GM13977 (cell line): ENCODE results near the gene SPATA12.

Experiments
- DNase-seq: peaks from one replicate; pipeline ENCODE4 v3.0.0; 2012; ENCODE audit warnings: low spot score
- CTCF ChIP-seq: IDR thresholded peaks from 2 replicates; pipeline ENCODE4 v1.5.1; 2012; ENCODE audit warnings: mild to moderate bottlenecking, control low read depth; ENCODE audit not compliant: insufficient read depth; ENCODE audit errors: extremely low read depth, missing control alignments
- in situ Hi-C: fragments of 300-500 bp; cut with MboI; formaldehyde crosslinking; loops from one replicate; pipeline ENCODE4 v1.12.0; 2022; ENCODE audit warnings: low sequenced_read_pairs, low pct_unique_long_range_greater_than_20kb, mixed read lengths, inconsistent platforms; ENCODE audit not compliant: unreplicated experiment

SPATA12 gene

GRCh38 chr3:57019057-57019456 lies 41.4 kb upstream of the SPATA12 start:
- DNase-seq, result peak; percentile 63
- no peak for TF ChIP-seq CTCF
- in situ Hi-C loops, result loop anchor here (10.0 kb wide), 1 partner anchor 66 kb away; no protein-coding TSS in a partner anchor

GRCh38 chr3:57025237-57025636 lies 35.2 kb upstream of the SPATA12 start:
- DNase-seq, result no peak
- in situ Hi-C loops, result no loop called here
- no peak for TF ChIP-seq CTCF

GRCh38 chr3:57026944-57027343 lies 33.5 kb upstream of the SPATA12 start:
- no peak for TF ChIP-seq CTCF
- in situ Hi-C loops, result no loop called here
- DNase-seq, result no peak

GRCh38 chr3:57029383-57029782 lies 31.1 kb upstream of the SPATA12 start:
- in situ Hi-C loops, result no loop called here
- TF ChIP-seq CTCF, result no peak
- DNase-seq, result no peak

- no peak for TF ChIP-seq CTCF
- in situ Hi-C loops, result no loop called here
- no peak for DNase-seq
These were observed 30.5 kb upstream of the SPATA12 start for GRCh38 chr3:57029924-57030323.

GRCh38 chr3:57030721-57031120 lies 29.7 kb upstream of the SPATA12 start:
- TF ChIP-seq CTCF, result no peak
- DNase-seq, result no peak
- in situ Hi-C loops, result no loop called here
